Bronchial epithelial cell (primary cell): ENCODE measurements around the gene PPY. TPM values are rescaled to one million over a fixed set of nuclear protein-coding genes. Genes with fewer than 3 reads are reported as not detected.

Experiments used
- DNase-seq: peaks from one replicate; pipeline ENCODE4 v3.0.0-alpha.2; 2010; ENCODE audit warnings: low read depth
- FAIRE-seq: peaks from 2 replicates; lab custom pipeline; 2011; peaks lifted over from hg19 to GRCh38; lab: Jason Lieb, UNC
- H3K27me3 ChIP-seq: 2 replicates; pipeline ENCODE4 v1.5.1; 2011; ENCODE audit warnings: low read length; ENCODE audit not compliant: control insufficient read depth, insufficient read depth
- H3K36me3 ChIP-seq: 2 replicates; pipeline ENCODE4 v1.5.1; 2011; ENCODE audit warnings: low read length; ENCODE audit not compliant: control insufficient read depth, insufficient read depth
- H3K4me3 ChIP-seq: 2 replicates; pipeline ENCODE4 v1.5.1; 2011; ENCODE audit warnings: mild to moderate bottlenecking, low read depth, low read length, control low read depth
- CTCF ChIP-seq: IDR thresholded peaks from 2 replicates; pipeline ENCODE4 v1.5.1; 2011; ENCODE audit warnings: mild to moderate bottlenecking, moderate library complexity, low read length, control low read depth, inconsistent platforms; ENCODE audit not compliant: insufficient read depth, severe bottlenecking
- total RNA-seq: library from RNA; depleted of rRNA; stranded (reverse); fragments of >200 nt; gene quantifications from 2 replicates; pipeline ENCODE4 v1.2.1, GENCODE V29; 2014

Gene PPY
- total RNA-seq, 1 donor from 2014 or later: not detected

- H3K27me3 ChIP-seq: peaks cover 10% of the 10 kb centered on the region
- no peak for DNase-seq
- no peak for TF ChIP-seq CTCF
- no peak overlapping the region for H3K4me3 ChIP-seq
- no peaks in the 10 kb centered on the region for H3K36me3 ChIP-seq
- peak; percentile 18 for FAIRE-seq
Measured at GRCh38 chr17:43892647-43892952, 49.7 kb downstream of the PPY start.

- peaks cover 10% of the 10 kb centered on the region for H3K27me3 ChIP-seq
- no peak for FAIRE-seq
- TF ChIP-seq CTCF: no peak
- H3K36me3 ChIP-seq: no peaks in the 10 kb centered on the region
- DNase-seq: no peak
- no peak overlapping the region for H3K4me3 ChIP-seq
Measured at GRCh38 chr17:43891851-43892646, 50.2 kb downstream of the PPY start.

Other genes starting within 250 kb of the PPY start
- gene SOST, start 183.7 kb downstream of the PPY start, total RNA-seq: not detected in 2 replicates
- gene DUSP3, start 163.5 kb downstream of the PPY start, total RNA-seq: 36.9 and 37.8 TPM in 2 replicates
- gene CFAP97D1, start 162.0 kb downstream of the PPY start, total RNA-seq: not detected in 2 replicates
- 7.2 and 9.7 TPM in 2 replicates for gene MPP3, start 109.3 kb downstream of the PPY start, total RNA-seq
- not detected in 2 replicates for gene CD300LG, start 95.3 kb downstream of the PPY start, total RNA-seq
- 0.13 and 0.26 TPM in 2 replicates for gene MPP2, start 34.9 kb downstream of the PPY start, total RNA-seq
- 0.26 and 0.79 TPM in 2 replicates for gene PYY, start 11.5 kb upstream of the PPY start, total RNA-seq
- gene NAGS, start 62.1 kb upstream of the PPY start, total RNA-seq: 17.8 and 25.3 TPM in 2 replicates
- 64.3 and 85.6 TPM in 2 replicates for gene TMEM101, start 72.5 kb upstream of the PPY start, total RNA-seq
- gene LSM12, start 124.2 kb upstream of the PPY start, total RNA-seq: 18.9 and 20.3 TPM in 2 replicates
- 7.6 and 9.2 TPM in 2 replicates for gene G6PC3, start 128.3 kb upstream of the PPY start, total RNA-seq
- gene HDAC5, start 181.2 kb upstream of the PPY start, total RNA-seq: 18.4 TPM in 2 replicates
- 0.26 and 0.64 TPM in 2 replicates for gene HROB, start 199.5 kb upstream of the PPY start, total RNA-seq
- not detected in 2 replicates for gene ASB16, start 228.2 kb upstream of the PPY start, total RNA-seq
- gene TMUB2, start 244.5 kb upstream of the PPY start, total RNA-seq: 20.3 and 25.6 TPM in 2 replicates